IPS-18c (cell line): ENCODE measurements around the gene KNCN.
A peak's percentile ranks its signal among the peaks of the same experiment; 100 is the strongest.

Experiments used
- H3K4me3 ChIP-seq: 2 replicates; pipeline ENCODE4 v1.7.0; 2013; ENCODE audit warnings: low read depth, mild to moderate bottlenecking, low read length, moderate library complexity; ENCODE audit not compliant: insufficient read depth
- H3K9me3 ChIP-seq: one replicate; pipeline ENCODE4 v1.6.1; 2013; ENCODE audit warnings: mild to moderate bottlenecking, low read length, moderate library complexity; ENCODE audit not compliant: control insufficient read depth, insufficient read depth

Gene KNCN

GRCh38 chr1:46550751-46551231 lies 656 bp downstream of the KNCN start:
- H3K4me3 ChIP-seq = no peak overlapping the region
- peaks cover 2% of the 10 kb centered on the region for H3K9me3 ChIP-seq

- Histone ChIP-seq H3K9me3 (peaks cover 2% of the 10 kb centered on the region), H3K4me3 (no peak overlapping the region)
These were observed 1.5 kb downstream of the KNCN start for GRCh38 chr1:46549697-46550681.

GRCh38 chr1:46547481-46548383 lies 3.7 kb downstream of the KNCN start:
- Histone ChIP-seq H3K9me3 (no peaks in the 10 kb centered on the region), H3K4me3 (no peak overlapping the region; the same call in 1 of the 2 replicates)

GRCh38 chr1:46546210-46546609 lies 5.2 kb downstream of the KNCN start:
- H3K9me3 ChIP-seq = no peaks in the 10 kb centered on the region

GRCh38 chr1:46545784-46546183 lies 5.7 kb downstream of the KNCN start:
- H3K4me3 ChIP-seq = no peak overlapping the region
- peaks cover under 1% of the 10 kb centered on the region for H3K9me3 ChIP-seq

More at GRCh38 chr1:46546210-46546609, 5.2 kb downstream of the KNCN start:
- no peak overlapping the region for H3K4me3 ChIP-seq

- H3K9me3 ChIP-seq = peaks cover 3% of the 10 kb centered on the region
- peak overlapping the region; percentile 51 for H3K4me3 ChIP-seq
These were observed 6.7 kb downstream of the KNCN start for GRCh38 chr1:46544561-46545240.

- Histone ChIP-seq H3K9me3 (peaks cover 3% of the 10 kb centered on the region), H3K4me3 (peak overlapping the region; percentile 51)
These were observed 7.5 kb downstream of the KNCN start for GRCh38 chr1:46543761-46544560.

- Histone ChIP-seq H3K4me3 (peak overlapping the region; percentile 51), H3K9me3 (peaks cover 3% of the 10 kb centered on the region)
These were observed 8.1 kb downstream of the KNCN start for GRCh38 chr1:46543382-46543760.

GRCh38 chr1:46539972-46540371 lies 11.5 kb downstream of the KNCN start:
- no peak overlapping the region for H3K4me3 ChIP-seq
- H3K9me3 ChIP-seq = peaks cover 3% of the 10 kb centered on the region

GRCh38 chr1:46538147-46538546 lies 13.3 kb downstream of the KNCN start:
- H3K4me3 ChIP-seq = no peak overlapping the region
- peaks cover 3% of the 10 kb centered on the region for H3K9me3 ChIP-seq

GRCh38 chr1:46537651-46538050 lies 13.8 kb downstream of the KNCN start:
- no peak overlapping the region for H3K4me3 ChIP-seq
- H3K9me3 ChIP-seq = peaks cover 3% of the 10 kb centered on the region

GRCh38 chr1:46536527-46536926 lies 14.9 kb downstream of the KNCN start:
- H3K4me3 ChIP-seq = no peak overlapping the region

GRCh38 chr1:46535063-46535462 lies 16.4 kb downstream of the KNCN start:
- Histone ChIP-seq H3K9me3 (no peaks in the 10 kb centered on the region), H3K4me3 (no peak overlapping the region)

More at GRCh38 chr1:46536527-46536926, 14.9 kb downstream of the KNCN start:
- peaks cover 3% of the 10 kb centered on the region for H3K9me3 ChIP-seq

- Histone ChIP-seq H3K4me3 (peak overlapping the region; percentile 22; the same call in 1 of the 2 replicates), H3K9me3 (no peaks in the 10 kb centered on the region)
These were observed 18.1 kb downstream of the KNCN start for GRCh38 chr1:46533179-46533864.

- Histone ChIP-seq H3K4me3 (no peak overlapping the region), H3K9me3 (no peaks in the 10 kb centered on the region)
These were observed 18.8 kb downstream of the KNCN start for GRCh38 chr1:46532498-46533178.
